ENCODE data around the gene CLTC. TPM values are rescaled to one million over a fixed set of nuclear protein-coding genes. Genes with fewer than 3 reads are reported as not detected.
A peak's percentile ranks its signal among the peaks of the same experiment; 100 is the strongest.

Gene CLTC
- total and polyA plus RNA-seq, 2 of the 13 experiments (the other 11 are each of a cell fraction or from before 2014, with no cell fraction given): 134 to 283 TPM

GRCh38 chr17:59727817-59728533 is 108.3 kb downstream of the CLTC start (continued):
- TF ChIP-seq KIAA2018 (CRISPR knock-in tag; IDR thresholded peaks at IDR 0.05; ENCODE audit: borderline replicate concordance) (no peak), MAFK (conservative IDR thresholded peaks at IDR 0.05 in 1 of 2, IDR thresholded peaks at IDR 0.05 in 1 of 2; ENCODE audit: low read length in 2 of 2) (peak; percentile 75 to 77), NR2F1 (CRISPR knock-in tag; IDR thresholded peaks at IDR 0.05) (no peak), TEF (CRISPR knock-in tag; IDR thresholded peaks at IDR 0.05) (no peak), ZNF512B (CRISPR knock-in tag; IDR thresholded peaks at IDR 0.05; ENCODE audit: borderline replicate concordance) (no peak), ZNF782 (CRISPR knock-in tag; IDR thresholded peaks at IDR 0.05; ENCODE audit: borderline replicate concordance) (no peak), SRSF4 (IDR thresholded peaks at IDR 0.05; ENCODE audit: low read depth, low read length, poor library complexity, severe bottlenecking) (no peak), LBX2 (CRISPR knock-in tag; IDR thresholded peaks at IDR 0.05; ENCODE audit: borderline replicate concordance) (no peak), FOXA3 (CRISPR knock-in tag; IDR thresholded peaks at IDR 0.05) (peak; percentile 11; the same call in 1 of the 2 replicates), GTF3A (CRISPR knock-in tag; conservative IDR thresholded peaks at IDR 0.05) (no peak)
